GM18858 (cell line): ENCODE results near the gene WDR5.

Source experiments
- ATAC-seq: cut with Tn5 transposase; IDR thresholded peaks from one replicate; pipeline ENCODE4 v1.9.1; 2021; ENCODE audit not compliant: unreplicated experiment

WDR5 gene

DNA sequence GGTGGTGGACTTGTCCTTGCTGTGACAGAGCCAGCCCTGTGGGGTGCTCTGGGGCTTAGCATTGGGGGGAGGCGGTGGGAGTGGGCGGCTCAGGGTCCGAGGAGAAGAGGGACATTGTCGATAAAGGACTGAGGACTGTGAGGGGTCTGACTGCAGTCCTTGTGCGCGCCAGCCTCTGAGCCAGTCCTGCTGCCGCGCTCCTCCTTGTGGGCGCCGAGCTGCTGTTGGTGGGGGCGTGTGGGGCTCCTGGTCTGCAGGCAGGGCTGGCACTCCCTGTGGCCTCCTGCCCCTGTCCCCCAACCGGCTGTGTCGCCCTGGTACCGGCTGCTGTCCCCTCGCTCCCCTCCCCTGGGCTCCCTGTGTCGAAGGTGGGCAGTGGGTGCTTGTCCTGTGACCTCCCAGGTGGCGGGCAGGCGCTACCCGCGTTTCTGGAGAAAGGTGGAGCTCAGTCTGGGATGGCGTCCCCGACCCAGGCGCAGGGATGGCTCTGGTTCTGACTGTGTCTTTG, 21.6 kb downstream of the WDR5 start:
- ATAC-seq = no peak

GRCh38 chr9:134158242-134158641, 22.4 kb downstream of the WDR5 start:
- ATAC-seq = no peak

- ATAC-seq = no peak
Measured at GRCh38 chr9:134158753-134159392, 23.0 kb downstream of the WDR5 start.

- no peak for ATAC-seq
Measured at GRCh38 chr9:134159566-134160245, 23.8 kb downstream of the WDR5 start.

GRCh38 chr9:134161647-134162046, 25.8 kb downstream of the WDR5 start:
- no peak for ATAC-seq

- ATAC-seq = no peak
Measured at GRCh38 chr9:134162212-134162775, 26.4 kb downstream of the WDR5 start.

- no peak for ATAC-seq
Measured at GRCh38 chr9:134162926-134163370, 27.1 kb downstream of the WDR5 start.

- no peak for ATAC-seq
Measured at GRCh38 chr9:134163371-134164196, 27.7 kb downstream of the WDR5 start.

- ATAC-seq = no peak
Measured at GRCh38 chr9:134164879-134165278, 29.0 kb downstream of the WDR5 start.

DNA sequence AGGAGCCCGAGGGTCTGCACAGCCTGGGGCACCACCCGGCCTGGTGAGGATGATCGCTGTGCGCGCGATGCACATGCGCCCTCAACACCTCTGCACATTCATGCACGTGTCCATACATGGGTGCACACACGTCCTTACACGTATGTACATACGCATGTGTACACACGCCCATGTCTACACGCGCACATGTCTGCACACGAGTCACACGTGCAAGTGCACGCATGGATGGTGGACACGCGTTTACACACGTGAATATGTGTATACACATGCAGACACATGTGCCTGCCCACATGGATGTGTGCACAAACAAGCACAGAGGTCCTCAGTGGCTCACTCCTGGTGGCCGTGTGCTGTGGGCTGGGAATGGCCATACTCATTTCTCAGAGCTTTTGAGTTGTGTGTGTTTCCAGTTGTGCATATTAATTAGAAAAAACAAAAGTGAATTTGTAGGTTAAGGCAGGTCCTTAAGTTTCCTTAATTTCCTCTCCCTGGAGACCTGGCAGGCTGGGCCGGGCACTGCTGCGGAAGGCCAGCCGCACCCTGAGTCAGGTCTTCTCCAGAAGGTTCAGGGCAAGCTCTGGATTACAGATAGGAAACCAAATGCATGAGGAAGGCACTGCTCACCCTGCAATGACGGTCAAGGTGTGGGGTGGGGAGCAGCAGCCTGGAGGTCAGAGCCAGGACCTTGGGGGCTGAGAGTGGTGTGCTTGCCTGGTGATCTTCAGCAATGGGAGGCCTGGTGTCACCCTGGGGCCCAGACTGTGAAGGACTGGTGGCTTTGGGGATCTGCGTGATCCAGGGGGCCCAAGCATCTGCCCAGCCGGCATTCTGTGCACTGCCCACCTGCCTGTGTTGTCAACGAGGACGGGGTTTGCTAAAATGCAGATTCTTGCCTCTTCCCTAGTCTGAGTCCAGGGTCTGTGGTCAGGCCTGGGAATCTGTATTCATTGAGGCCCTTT, 29.8 kb downstream of the WDR5 start:
- no peak for ATAC-seq

GRCh38 chr9:134166374-134166773, 30.5 kb downstream of the WDR5 start:
- no peak for ATAC-seq

DNA sequence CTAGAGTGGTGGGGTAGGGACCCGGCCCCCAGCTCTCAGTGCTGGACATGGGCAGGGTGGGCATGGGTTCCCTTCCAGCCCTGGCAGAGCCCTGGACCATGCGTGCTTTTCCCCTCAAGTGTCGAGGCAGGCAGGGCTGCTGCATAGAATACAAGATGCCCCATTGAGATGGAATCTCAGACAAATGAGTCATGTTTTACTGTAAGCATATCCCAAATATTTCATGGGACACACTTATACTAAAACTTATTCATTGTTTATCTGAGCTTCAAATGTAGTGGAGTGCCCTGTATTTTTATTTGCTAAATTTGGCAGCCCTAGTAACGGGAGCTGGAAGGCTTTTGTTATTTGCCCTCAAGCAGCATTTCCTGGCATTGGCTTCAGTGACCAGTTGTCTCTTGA, 31.6 kb downstream of the WDR5 start:
- ATAC-seq = no peak

GRCh38 chr9:134168757-134169550, 33.1 kb downstream of the WDR5 start:
- ATAC-seq = no peak

- no peak for ATAC-seq
Measured at GRCh38 chr9:134169724-134170401, 34.0 kb downstream of the WDR5 start.

DNA sequence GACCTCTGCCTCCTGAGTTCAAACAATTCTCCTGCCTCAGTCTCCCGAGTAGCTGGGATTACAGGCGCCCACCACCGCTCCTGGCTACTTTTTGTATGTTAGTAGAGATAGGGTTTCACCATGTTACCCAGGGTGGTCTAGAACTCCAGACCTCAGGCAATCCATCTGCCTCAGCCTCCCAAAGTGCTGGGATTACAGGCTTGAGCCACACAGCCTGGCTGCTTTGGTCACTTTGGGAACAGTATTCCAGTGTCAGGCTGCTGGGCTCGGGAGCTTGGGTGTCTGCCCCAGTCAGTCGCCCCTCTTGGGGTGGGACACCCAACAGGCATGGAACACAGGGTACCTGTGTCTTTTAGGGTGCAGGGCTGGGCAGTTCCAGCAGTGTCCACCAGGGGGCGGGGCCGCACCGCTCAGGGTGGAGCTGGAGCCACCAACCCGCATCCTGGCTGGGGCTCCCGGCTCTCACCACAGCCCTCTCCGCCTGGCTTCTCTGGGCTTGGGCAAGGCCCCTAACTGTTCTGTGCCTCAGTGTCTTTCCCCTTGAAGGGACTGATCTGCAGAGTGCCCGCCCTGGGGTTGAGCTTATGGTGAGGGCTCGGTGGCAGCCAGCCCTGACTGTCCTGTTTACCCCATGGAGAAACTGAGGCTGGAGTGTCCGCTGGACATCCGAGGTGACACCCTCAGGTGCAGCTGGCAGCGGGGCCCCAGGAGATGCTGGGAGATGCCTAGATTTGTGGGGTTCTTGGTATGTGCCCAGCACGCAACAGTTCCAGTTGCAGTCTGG, 34.8 kb downstream of the WDR5 start:
- no peak for ATAC-seq

DNA sequence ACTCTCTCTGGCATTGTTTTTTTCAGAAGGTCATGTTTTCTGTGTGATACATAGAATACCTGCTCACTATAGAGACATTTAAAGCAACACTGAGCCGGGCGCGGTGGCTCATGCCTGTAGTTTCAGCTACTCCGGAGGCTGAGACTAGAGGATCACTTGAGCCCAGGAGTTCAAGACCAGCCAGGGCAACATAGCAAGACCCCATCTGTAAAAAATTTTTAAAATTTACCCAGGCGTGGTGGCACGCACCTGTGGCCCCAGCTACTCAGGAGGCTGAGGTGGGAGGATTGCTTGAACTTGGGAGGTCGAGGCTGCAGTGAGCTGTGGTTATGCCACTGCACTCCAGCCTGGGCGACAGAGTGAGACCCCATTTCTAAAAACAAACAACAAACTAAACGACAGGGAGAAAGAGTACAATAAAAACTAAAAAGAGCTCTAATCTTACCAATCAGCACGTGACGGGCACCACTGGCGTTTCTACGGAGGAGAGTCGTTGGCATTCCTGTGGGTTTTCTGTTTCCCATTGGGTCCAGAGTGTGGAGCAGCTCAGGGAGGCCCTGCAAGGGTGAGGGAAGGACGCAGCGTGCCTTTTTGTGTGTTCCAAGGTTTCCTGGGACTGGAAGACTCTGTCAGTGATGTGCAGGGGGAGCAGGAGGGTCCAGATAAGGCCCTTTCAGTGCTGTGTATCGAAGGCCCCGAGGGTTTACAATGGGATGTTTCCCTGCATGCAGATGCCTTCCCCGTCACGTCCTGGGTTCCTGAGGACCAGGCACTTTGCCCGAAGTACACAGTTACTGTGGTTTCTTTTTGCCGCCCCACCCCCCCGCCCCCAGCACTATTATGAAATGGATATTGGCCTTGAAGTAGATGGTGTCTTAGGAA, 35.7 kb downstream of the WDR5 start:
- ATAC-seq = no peak
